SU-DHL-6 (cell line): ENCODE results near the gene TMLHE.

Experiments used
- H2AFZ ChIP-seq: fragments of 200-600 bp; sonication (generic); 2 replicates; pipeline ENCODE4 v1.6.1; 2014; ENCODE audit warnings: low read depth, mild to moderate bottlenecking, moderate library complexity, mixed read lengths, antibody characterized with exemption, low read length; ENCODE audit not compliant: severe bottlenecking
- H3F3A ChIP-seq: fragments of 200-600 bp; shearing (Covaris generic); 2 replicates; pipeline ENCODE4 v1.6.0; 2016; ENCODE audit warnings: antibody characterized with exemption, mild to moderate bottlenecking; ENCODE audit not compliant: insufficient read depth
- H3K27ac ChIP-seq: fragments of 200-600 bp; sonication (generic); 2 replicates; pipeline ENCODE4 v1.5.1; 2016; ENCODE audit warnings: low read depth, mild to moderate bottlenecking, low read length, moderate library complexity, mixed read lengths
- H3K27me3 ChIP-seq: fragments of 200-600 bp; sonication (generic), shearing (Covaris generic); 2 replicates; pipeline ENCODE4 v1.6.0; 2014; ENCODE audit warnings: mild to moderate bottlenecking, low read length
- H3K36me3 ChIP-seq: fragments of 200-600 bp; sonication (generic); 2 replicates; pipeline ENCODE4 v1.6.1; 2014; ENCODE audit warnings: mild to moderate bottlenecking, low read length, mixed read lengths
- H3K4me2 ChIP-seq: fragments of 300-600, 200-600 bp; shearing (Covaris generic), sonication (generic); 2 replicates; pipeline ENCODE4 v1.6.0; 2014; ENCODE audit warnings: low read length, low read depth, mild to moderate bottlenecking; ENCODE audit not compliant: poor library complexity, severe bottlenecking
- H3K4me3 ChIP-seq: fragments of 200-600 bp; sonication (generic); 2 replicates; pipeline ENCODE4 v1.5.1; 2014; ENCODE audit warnings: antibody characterized with exemption, low read length, mild to moderate bottlenecking, mixed read lengths; ENCODE audit not compliant: insufficient read depth, poor library complexity, severe bottlenecking
- H3K79me2 ChIP-seq: fragments of 200-600 bp; sonication (generic); 2 replicates; pipeline ENCODE4 v1.6.1; 2014; ENCODE audit warnings: mild to moderate bottlenecking, low read length, moderate library complexity; ENCODE audit not compliant: insufficient read depth
- H3K9ac ChIP-seq: fragments of 200-600 bp; sonication (generic); 2 replicates; pipeline ENCODE4 v1.7.0; 2014; ENCODE audit warnings: mild to moderate bottlenecking, low read length
- H3K9me2 ChIP-seq: fragments of 200-600 bp; sonication (generic); replicated peaks from 2 replicates; pipeline ENCODE4 v1.6.1; 2014; ENCODE audit warnings: low read length; ENCODE audit not compliant: insufficient read depth
- H3K9me3 ChIP-seq: fragments of 200-600 bp; sonication (generic); 2 replicates; pipeline ENCODE4 v1.6.1; 2014; ENCODE audit warnings: low read length, mixed read lengths; ENCODE audit not compliant: insufficient read depth
- H4K20me1 ChIP-seq: fragments of 200-600 bp; sonication (generic); 2 replicates; pipeline ENCODE4 v1.6.1; 2014; ENCODE audit warnings: low read depth, mild to moderate bottlenecking, antibody characterized with exemption, low read length, moderate library complexity, mixed read lengths
- EZH2phosphoT487 ChIP-seq: fragments of 200-600 bp; sonication (generic), shearing (Covaris generic); conservative IDR thresholded peaks from 2 replicates; pipeline ENCODE4 v1.6.1; 2018; ENCODE audit warnings: mild to moderate bottlenecking, antibody characterized with exemption, low read length, moderate library complexity, mixed read lengths
- TF ChIP-seq, protein P1 (sequence below): fragments of 200-600 bp; sonication (generic); IDR thresholded peaks from one replicate; pipeline ENCODE4 v1.5.1; 2017; ENCODE audit warnings: antibody characterized with exemption, mild to moderate bottlenecking, low read length, moderate library complexity; ENCODE audit not compliant: insufficient read depth, poor library complexity, severe bottlenecking

TMLHE gene

DNA sequence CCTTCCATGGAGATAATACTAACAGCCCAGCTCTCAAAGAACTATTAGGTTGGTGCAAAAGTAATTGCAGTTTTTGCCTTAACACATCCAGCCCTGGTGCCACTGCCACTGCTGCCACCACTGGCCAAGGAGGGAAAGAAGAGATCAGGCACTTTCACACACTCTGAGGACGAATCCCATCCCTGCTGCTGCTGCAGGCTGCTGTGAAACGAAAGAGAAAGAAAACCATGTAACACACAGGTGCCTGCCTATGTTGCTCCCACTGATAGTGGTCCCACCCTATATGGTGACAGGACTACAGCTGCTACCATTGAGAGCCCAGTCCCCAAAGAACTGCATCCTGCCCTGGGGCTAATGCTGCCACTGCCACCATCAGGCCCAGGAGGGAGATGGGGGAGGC lies 35.1 kb downstream of the TMLHE start:
- Histone ChIP-seq H3K79me2 (no peaks in the 10 kb centered on the region), H3K4me2 (no peak overlapping the region), H3K9ac (no peak overlapping the region), H3K36me3 (no peaks in the 10 kb centered on the region), H3K4me3 (no peak overlapping the region), H3K27me3 (no peaks in the 10 kb centered on the region), H3K27ac (no peak overlapping the region), H4K20me1 (no peaks in the 10 kb centered on the region), H3K9me2 (no peaks in the 10 kb centered on the region), H2AFZ (no peak overlapping the region), H3F3A (no peaks in the 10 kb centered on the region), H3K9me3 (no peaks in the 10 kb centered on the region)
- TF ChIP-seq EZH2phosphoT487 = no peak
- TF ChIP-seq, protein P1, sequence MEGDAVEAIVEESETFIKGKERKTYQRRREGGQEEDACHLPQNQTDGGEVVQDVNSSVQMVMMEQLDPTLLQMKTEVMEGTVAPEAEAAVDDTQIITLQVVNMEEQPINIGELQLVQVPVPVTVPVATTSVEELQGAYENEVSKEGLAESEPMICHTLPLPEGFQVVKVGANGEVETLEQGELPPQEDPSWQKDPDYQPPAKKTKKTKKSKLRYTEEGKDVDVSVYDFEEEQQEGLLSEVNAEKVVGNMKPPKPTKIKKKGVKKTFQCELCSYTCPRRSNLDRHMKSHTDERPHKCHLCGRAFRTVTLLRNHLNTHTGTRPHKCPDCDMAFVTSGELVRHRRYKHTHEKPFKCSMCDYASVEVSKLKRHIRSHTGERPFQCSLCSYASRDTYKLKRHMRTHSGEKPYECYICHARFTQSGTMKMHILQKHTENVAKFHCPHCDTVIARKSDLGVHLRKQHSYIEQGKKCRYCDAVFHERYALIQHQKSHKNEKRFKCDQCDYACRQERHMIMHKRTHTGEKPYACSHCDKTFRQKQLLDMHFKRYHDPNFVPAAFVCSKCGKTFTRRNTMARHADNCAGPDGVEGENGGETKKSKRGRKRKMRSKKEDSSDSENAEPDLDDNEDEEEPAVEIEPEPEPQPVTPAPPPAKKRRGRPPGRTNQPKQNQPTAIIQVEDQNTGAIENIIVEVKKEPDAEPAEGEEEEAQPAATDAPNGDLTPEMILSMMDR = no peak

DNA sequence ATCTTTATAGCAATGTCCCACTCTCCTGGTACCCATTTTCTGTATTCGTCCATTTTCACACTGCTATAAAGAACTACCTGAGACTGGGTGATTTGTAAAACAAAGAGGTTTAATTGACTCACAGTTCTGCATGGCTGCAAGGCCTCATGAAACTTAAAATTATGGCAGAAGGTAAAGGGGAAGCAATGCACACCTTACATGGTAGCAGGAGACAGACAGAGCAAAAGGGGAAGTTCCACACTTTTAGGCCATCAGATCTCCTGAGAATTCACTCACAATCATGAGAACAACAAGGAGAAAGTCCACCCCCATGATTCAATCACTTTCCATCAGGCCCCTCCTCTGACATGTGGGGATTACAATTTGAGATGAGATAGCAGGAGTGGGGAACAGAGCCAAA lies 49.7 kb downstream of the TMLHE start:
- Histone ChIP-seq H3K9me2 (no peaks in the 10 kb centered on the region), H3K79me2 (no peaks in the 10 kb centered on the region), H3K27ac (no peak overlapping the region), H2AFZ (no peak overlapping the region), H3K9me3 (no peaks in the 10 kb centered on the region), H3K4me2 (no peak overlapping the region), H3K4me3 (no peak overlapping the region), H3K27me3 (no peaks in the 10 kb centered on the region), H3K9ac (no peak overlapping the region), H3K36me3 (no peaks in the 10 kb centered on the region), H3F3A (no peaks in the 10 kb centered on the region), H4K20me1 (no peaks in the 10 kb centered on the region)
- TF ChIP-seq, protein P1 = no peak
- TF ChIP-seq EZH2phosphoT487 = no peak

DNA sequence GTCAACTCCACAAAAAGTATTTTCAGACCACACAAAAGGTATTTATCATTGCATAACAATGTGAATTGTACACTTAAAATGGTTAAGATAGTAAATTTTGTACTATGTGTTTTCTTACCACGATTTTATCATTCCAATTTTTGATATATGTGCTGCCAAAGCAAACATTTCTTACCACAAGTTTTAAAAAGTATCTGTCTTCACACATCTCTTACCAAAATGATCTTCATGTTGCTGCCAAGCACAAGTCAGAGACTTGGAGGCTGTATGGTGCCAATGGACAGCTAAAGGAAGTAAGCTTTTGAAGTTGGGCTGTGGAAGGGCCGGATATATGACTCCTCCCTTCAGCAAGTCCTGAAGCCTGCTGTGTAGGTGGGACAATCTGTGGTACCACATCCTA lies 67.9 kb downstream of the TMLHE start:
- H3F3A ChIP-seq = no peaks in the 10 kb centered on the region
- no peaks in the 10 kb centered on the region for H4K20me1 ChIP-seq
- H3K27me3 ChIP-seq = no peaks in the 10 kb centered on the region
- TF ChIP-seq EZH2phosphoT487 = no peak
- TF ChIP-seq, protein P1 = no peak
- H3K9me2 ChIP-seq = no peaks in the 10 kb centered on the region
- no peak overlapping the region for H3K4me2 ChIP-seq
- H3K36me3 ChIP-seq = 0 out of 2 replicates have a peak, but pooled peaks cover 10% of the 10 kb centered on the region
- H3K9me3 ChIP-seq = no peaks in the 10 kb centered on the region
- no peak overlapping the region for H3K4me3 ChIP-seq
- no peak overlapping the region for H3K9ac ChIP-seq
- H2AFZ ChIP-seq = no peak overlapping the region
- no peak overlapping the region for H3K27ac ChIP-seq
- no peaks in the 10 kb centered on the region for H3K79me2 ChIP-seq
